Muscle of leg (tissue), 11 donors: ENCODE results near the gene MAGOH. TPM values are rescaled to one million over a fixed set of nuclear protein-coding genes. Genes with fewer than 3 reads are reported as not detected.
"Not testable (repeated sequence)": the region's sequence is repeated elsewhere in the genome, so short reads cannot be mapped to it uniquely, and the experiment has no call there.

Source experiments
- DNase-seq: peaks from one replicate; pipeline ENCODE4 v3.0.0; 2013
- H3K27ac ChIP-seq: one replicate; pipeline ENCODE4 v1.5.1; 2013; ENCODE audit warnings: mild to moderate bottlenecking, low read length, control low read depth
- H3K27me3 ChIP-seq: one replicate; pipeline ENCODE4 v1.6.1; 2013; ENCODE audit warnings: low read length; ENCODE audit not compliant: control insufficient read depth, insufficient read depth
- H3K36me3 ChIP-seq: one replicate; pipeline ENCODE4 v1.6.1; 2013; ENCODE audit warnings: low read length; ENCODE audit not compliant: control insufficient read depth, insufficient read depth
- H3K4me1 ChIP-seq: one replicate; pipeline ENCODE4 v1.6.1; 2013; ENCODE audit warnings: low read length; ENCODE audit not compliant: control insufficient read depth, insufficient read depth
- H3K4me3 ChIP-seq: one replicate; pipeline ENCODE4 v1.5.1; 2013; ENCODE audit warnings: low read length, control low read depth
- H3K9me3 ChIP-seq: replicated peaks from 2 replicates; pipeline ENCODE4 v1.6.1; 2013; ENCODE audit warnings: low read depth, low read length; ENCODE audit not compliant: control insufficient read depth
- WGBS: methylation state at CpG from one replicate; pipeline ENCODE4 v1.1.5; 2013; ENCODE audit warnings: missing lambda C conversion rate; ENCODE audit not compliant: insufficient coverage; 5-methylcytosine and 5-hydroxymethylcytosine counted together
- polyA plus RNA-seq, 8 donors: library from polyadenylated mRNA; unstranded; fragments of 120-200 nt; gene quantifications; one replicate each; pipeline versions ENCODE4 v1.2.1 to v1.2.3, GENCODE V29; 2013; ENCODE audit warnings: inconsistent platforms in 1 of 8, low replicate concordance in 1 of 8; ENCODE audit not compliant: insufficient read length in 8 of 8, insufficient read depth in 1 of 8
- total RNA-seq: library from RNA; stranded (reverse); fragments of 120-200 nt; gene quantifications from one replicate; pipeline ENCODE4 v1.2.4, GENCODE V29; 2013

MAGOH gene
- total and polyA plus RNA-seq, 9 donors = 26.4 to 65.2 (median 50.1) TPM

DNA sequence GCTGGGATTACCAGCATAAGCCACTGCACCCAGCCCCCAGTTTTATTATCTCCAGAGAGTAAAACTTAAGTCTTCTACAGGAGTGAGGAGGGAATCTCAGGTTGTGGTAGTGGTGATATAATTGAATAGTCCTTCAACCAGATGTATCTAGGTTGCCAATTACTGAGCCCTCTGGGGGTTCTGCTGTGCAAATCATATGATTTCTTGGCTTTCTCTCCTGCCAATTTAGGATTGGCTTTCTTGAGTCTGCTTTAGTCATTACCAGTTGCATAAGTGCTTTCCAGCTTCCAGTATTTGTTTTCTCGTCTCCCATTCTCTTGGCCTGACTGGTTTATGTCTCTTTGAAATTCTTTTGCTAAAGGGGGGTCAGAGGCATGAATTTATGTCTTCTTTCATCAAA, 30.6 kb downstream of the MAGOH start:
- H3K36me3 ChIP-seq = peaks cover 51% of the 10 kb centered on the region

GRCh38 chr1:53206735-53207379, 31.5 kb downstream of the MAGOH start:
- H3K9me3 ChIP-seq = peaks cover 7% of the 10 kb centered on the region
- no peaks in the 10 kb centered on the region for H3K27me3 ChIP-seq
- DNase-seq = no peak
- no peak overlapping the region for H3K27ac ChIP-seq
- no CpG with 5 or more reads among the region's 1 CpG for WGBS
- H3K36me3 ChIP-seq = peaks cover 53% of the 10 kb centered on the region
- no peak overlapping the region for H3K4me3 ChIP-seq
- no peaks in the 10 kb centered on the region for H3K4me1 ChIP-seq

More for the DNA sequence above, 30.6 kb downstream of the MAGOH start:
- no peaks in the 10 kb centered on the region for H3K27me3 ChIP-seq
- no CpG with 5 or more reads among the region's 1 CpG for WGBS
- no peak overlapping the region for H3K4me3 ChIP-seq
- H3K9me3 ChIP-seq = peaks cover 7% of the 10 kb centered on the region
- no peak overlapping the region for H3K27ac ChIP-seq
- no peaks in the 10 kb centered on the region for H3K4me1 ChIP-seq
- DNase-seq = peak; percentile 38

DNA sequence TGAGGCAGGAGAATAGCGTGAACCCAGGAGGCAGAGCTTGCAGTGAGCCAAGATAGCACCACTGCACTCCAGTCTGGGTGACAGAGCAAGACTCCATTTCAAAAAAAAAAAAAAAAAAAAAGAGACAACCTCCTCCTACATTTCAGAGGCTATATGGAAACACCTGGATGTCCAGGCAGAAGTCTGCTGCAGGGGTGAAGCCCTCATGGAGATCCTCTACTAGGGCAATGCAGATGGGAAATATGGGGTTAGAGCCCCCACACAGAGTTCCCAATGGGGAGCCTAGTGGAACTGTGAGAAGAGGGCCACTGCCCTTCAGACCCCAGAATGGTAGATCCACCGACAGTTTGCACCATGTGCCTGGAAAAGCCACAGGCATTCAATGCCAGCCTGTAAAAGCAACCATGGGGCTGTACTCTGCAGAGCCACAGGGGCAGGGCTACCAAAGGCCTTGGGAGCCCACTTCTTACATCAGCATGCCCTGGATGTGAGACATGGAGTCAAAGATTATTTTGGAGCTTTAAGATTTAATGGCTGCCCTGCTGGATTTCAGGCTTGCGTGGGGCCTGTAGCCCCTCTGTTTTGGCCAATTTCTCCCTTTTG, 32.1 kb downstream of the MAGOH start:
- not testable (repeated sequence) for H3K4me3 ChIP-seq, DNase-seq, H3K27me3 ChIP-seq, H3K27ac ChIP-seq, H3K9me3 ChIP-seq, H3K4me1 ChIP-seq
- 100% methylated on average over 1 of the region's 3 CpGs for WGBS
- H3K36me3 ChIP-seq = peaks cover 47% of the 10 kb centered on the region

DNA sequence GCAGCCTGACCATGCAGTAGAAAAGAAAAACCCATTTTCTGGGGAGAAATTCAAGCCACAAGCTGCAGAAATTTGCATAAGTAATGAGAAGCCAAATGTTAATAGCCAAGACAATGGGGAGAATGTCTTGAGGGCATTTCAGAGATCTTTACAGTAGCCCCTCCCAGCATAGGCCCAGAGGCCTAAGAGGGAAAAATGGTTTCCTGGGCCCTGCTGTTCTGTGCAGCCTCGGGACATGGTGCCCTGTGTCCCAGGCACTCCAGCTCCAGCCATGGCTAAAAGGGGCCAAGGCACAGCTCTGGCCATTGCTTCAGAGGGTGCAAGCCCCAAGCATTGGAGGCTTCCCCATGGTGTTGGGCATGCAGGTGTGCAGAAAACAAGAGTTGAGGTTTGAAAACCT, 32.8 kb downstream of the MAGOH start:
- H3K27ac ChIP-seq, H3K4me3 ChIP-seq, H3K4me1 ChIP-seq, H3K9me3 ChIP-seq, H3K27me3 ChIP-seq, DNase-seq: not testable (repeated sequence)
- 91% methylated on average over 1 of the region's 1 CpG for WGBS
- H3K36me3 ChIP-seq = peaks cover 40% of the 10 kb centered on the region

DNA sequence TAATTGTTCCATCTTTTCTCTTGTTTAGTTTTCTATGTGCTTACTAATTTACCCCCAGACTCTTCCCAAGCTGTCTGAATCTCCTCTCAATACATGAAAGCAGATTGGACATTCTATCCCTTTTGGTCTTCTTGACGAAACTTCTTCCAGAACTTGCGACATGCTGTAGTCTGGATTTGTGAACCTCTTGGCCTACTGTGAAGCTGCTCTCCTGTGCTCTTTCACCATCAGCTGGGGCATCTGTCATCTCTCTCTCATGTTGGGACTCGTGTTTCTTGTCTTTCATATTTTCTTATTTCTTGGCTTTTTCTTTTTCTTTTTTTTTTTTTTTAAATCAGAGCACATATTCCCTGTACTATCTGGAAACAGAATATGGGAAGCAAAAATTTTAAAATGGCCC, 34.9 kb downstream of the MAGOH start:
- no peak for DNase-seq
- Histone ChIP-seq H3K4me1 (peaks cover under 1% of the 10 kb centered on the region), H3K9me3 (peaks cover 7% of the 10 kb centered on the region), H3K27ac (no peak overlapping the region), H3K36me3 (peaks cover 28% of the 10 kb centered on the region), H3K27me3 (no peaks in the 10 kb centered on the region), H3K4me3 (no peak overlapping the region)
- 92% methylated on average over 2 of the region's 3 CpGs for WGBS

- no peak overlapping the region for H3K4me3 ChIP-seq
- peaks cover 10% of the 10 kb centered on the region for H3K36me3 ChIP-seq
- peaks cover 21% of the 10 kb centered on the region for H3K4me1 ChIP-seq
- 20% methylated on average over 2 of the region's 4 CpGs for WGBS
- no peaks in the 10 kb centered on the region for H3K9me3 ChIP-seq
- no peaks in the 10 kb centered on the region for H3K27me3 ChIP-seq
- DNase-seq = peak; percentile 26
- H3K27ac ChIP-seq = no peak overlapping the region
Observed at GRCh38 chr1:53198241-53198651, 40.1 kb downstream of the MAGOH start.

DNA sequence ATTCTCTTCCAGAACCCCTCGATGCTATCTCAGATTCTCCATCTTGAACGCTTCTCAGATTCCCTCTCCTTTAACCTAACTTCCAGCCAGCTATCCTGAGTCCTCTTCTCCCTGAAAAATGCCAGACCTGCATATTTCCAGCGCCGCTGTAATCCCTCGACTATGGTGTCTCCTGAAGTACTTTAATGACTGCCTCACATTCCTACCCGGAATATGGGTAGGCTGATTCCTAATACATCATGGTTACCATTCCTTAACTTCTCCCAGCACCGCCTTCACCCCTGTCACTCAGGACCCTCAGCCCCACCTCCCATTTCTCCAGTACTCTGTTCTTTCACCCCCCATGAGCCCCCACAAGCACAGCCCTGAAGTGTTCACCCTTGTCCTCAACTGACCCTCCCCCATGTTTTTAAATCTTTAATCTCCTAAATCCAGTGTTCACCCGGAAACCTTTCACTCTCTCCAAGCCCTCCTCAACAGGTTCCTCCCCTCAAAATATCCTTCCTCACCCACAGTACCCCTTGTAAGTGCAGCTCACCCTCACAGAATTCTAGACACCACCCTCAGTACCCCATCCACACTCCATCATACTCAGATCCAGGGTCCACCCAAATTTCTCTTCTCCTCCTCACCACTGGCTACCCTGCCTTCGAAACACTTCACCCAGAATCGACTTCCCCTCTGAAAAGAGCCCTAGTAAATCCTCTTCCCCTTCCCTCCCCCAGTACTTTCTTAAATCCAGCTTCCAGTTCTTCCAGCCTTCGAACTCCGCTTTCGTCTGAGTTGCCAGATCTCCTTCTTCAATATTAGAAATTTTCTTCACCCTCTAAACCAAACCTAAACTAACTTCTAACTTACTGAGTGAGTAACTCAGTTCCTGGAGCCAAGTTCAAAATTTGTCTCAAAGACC, 40.8 kb downstream of the MAGOH start:
- Histone ChIP-seq H3K4me1 (peaks cover 21% of the 10 kb centered on the region), H3K36me3 (peaks cover 7% of the 10 kb centered on the region), H3K27me3 (no peaks in the 10 kb centered on the region), H3K27ac (peak overlapping the region; percentile 86), H3K4me3 (peak overlapping the region; percentile 90), H3K9me3 (no peaks in the 10 kb centered on the region)
- 22% methylated on average over 13 of the region's 13 CpGs for WGBS
- DNase-seq = peak; percentile 38

DNA sequence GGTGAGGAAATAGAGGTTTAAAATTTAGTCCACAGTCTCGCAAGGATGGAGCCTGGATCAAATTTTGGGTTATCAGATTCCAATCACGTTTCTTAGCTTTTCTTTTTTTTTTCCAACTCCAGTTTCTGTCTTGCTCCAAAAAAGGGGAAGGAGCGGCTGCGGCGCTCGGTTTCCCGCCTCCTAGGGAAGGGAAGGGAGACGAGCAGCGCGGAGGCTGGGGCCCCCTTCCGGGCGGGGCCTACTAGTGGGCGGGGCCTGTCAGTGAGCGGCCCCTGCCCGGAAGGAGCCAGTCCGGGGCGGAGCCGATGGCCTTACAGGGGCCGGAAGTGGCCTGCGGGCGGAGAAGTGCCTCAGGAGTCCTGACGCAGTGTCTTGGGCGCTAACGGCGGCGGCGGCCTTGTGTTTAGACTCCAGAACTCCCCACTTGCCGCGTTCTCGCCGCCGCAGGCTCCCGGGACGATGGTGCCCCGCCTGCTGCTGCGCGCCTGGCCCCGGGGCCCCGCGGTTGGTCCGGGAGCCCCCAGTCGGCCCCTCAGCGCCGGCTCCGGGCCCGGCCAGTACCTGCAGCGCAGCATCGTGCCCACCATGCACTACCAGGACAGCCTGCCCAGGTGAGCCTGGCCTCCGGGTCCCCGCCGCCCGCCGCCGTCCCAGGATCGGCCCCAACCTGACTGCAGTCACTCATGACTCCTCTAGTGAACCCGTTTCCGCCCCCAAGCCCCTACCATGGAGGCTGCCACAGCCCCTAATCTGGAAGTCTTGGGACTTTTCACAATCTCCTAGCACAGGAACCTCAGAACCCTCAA, 41.6 kb downstream of the MAGOH start, which contains the start of gene CPT2:
TSS of gene CPT2 (plus strand) at position 340 of the 806 bp plus-strand sequence. CDS start at position 460, 120 bp downstream.
- no peaks in the 10 kb centered on the region for H3K27me3 ChIP-seq
- H3K4me1 ChIP-seq = peaks cover 21% of the 10 kb centered on the region
- H3K9me3 ChIP-seq = no peaks in the 10 kb centered on the region
- WGBS = under 1% methylated on average over 53 of the region's 57 CpGs
- H3K36me3 ChIP-seq = peaks cover 2% of the 10 kb centered on the region
- peak; percentile 98 for DNase-seq
- peak within 1 kb of the TSS; percentile 90 for H3K4me3 ChIP-seq
- H3K27ac ChIP-seq = peak within 1 kb of the TSS; percentile 86

DNA sequence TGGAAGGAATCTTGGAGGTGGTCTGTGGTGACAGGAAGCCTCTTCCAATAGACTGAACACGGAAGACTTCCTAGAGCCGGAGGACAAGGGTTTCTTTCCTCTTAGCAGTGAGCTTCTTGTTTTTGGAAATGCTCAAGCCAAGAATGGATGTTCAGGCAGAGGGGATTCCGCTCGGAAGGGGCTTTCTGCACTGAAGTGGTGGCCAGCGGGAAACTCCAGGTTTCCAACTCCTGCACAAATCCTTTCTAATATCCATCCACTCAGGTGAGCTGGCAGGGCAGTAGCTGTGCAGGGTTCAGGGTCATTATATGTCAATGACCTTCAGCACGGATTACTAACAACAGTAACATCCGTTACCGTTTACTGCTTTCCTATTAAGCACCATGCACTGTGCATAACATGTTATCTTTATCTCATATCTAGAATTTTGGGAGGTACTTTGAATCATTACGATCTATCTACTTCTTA, 42.3 kb downstream of the MAGOH start:
- 34% methylated on average over 2 of the region's 9 CpGs for WGBS
- Histone ChIP-seq H3K27me3 (no peaks in the 10 kb centered on the region), H3K36me3 (peaks cover 2% of the 10 kb centered on the region), H3K4me1 (peaks cover 21% of the 10 kb centered on the region), H3K9me3 (no peaks in the 10 kb centered on the region), H3K4me3 (peak overlapping the region; percentile 90), H3K27ac (peak overlapping the region; percentile 86)
- peak; percentile 26 for DNase-seq
